Dermis microvascular lymphatic vessel endothelial cell (primary cell): ENCODE measurements around the gene ZNF426. TPM values are rescaled to one million over a fixed set of nuclear protein-coding genes. Genes with fewer than 3 reads are reported as not detected.

ENCODE experiments used
- DNase-seq, 2 donors: peaks; one replicate each; pipeline versions ENCODE4 v3.0.0 to v3.0.0-alpha.2; 2010; ENCODE audit warnings: low read depth in 2 of 2
- total RNA-seq: library from RNA; depleted of rRNA; stranded (reverse); fragments of >200 nt; gene quantifications from 2 replicates; pipeline ENCODE4 v1.2.1, GENCODE V29; 2014

ZNF426 gene
- total RNA-seq, 1 donor from 2014 or later: 15.9 TPM

DNA sequence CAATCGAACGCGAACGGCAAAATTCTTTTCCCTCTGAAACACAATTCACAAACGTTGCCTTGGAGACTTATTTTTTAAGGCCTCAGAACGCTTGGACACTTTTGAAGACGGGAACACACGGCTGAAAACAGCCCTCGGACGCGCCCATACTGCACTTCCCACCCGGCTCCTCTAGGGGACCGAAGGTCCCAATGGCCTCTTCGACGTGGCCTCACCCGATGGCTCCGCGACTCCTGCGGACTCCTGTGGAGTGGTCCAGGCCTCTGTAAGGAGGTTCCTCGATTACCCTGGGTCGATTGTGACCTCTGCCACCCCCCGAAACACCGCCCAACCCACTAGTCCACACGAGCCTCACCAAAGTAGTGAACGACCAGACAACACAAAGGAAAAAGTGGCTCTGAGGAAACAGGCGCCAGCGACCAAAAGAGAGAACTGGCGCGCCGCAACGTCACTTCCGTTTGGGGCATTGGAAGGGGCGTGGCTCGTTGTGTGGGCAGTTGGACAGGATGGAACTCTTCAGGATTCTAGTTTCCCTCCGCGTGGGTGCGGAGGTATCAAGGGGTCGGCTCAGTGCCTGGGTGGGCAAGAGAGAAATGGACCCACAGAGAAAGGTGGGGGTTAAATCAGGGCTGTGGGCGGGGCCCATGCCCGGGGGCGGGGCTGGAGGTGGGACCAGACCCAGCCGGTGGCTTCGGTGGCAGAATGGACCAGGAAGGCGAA lies 40.1 kb downstream of the ZNF426 start, which contains the start of gene ZNF560:
ZNF560 (minus strand) TSS at position 434 of the 720 bp plus-strand sequence. CDS start 23,303 bp downstream, outside the sequence.
- no peak for DNase-seq

DNA sequence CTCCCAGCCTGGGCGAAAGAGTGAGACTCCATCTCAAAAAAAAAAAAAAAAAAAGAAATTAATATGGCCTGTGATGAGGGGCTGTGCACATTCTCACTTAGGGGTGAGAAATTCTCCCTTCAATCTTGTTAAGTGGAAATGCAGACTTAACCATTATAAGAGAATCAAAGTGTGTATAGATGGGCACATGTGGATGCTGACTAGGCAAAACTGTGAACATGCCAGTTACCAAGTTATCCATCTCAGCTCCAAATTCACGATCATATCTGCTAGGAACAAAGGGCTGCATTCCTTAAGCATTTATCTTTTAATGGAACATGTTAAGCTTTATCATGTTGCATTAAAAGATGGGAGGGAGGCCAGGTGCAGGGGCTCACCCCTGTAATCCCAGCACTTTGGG lies 44.3 kb downstream of the ZNF426 start:
- DNase-seq: no peak

DNA sequence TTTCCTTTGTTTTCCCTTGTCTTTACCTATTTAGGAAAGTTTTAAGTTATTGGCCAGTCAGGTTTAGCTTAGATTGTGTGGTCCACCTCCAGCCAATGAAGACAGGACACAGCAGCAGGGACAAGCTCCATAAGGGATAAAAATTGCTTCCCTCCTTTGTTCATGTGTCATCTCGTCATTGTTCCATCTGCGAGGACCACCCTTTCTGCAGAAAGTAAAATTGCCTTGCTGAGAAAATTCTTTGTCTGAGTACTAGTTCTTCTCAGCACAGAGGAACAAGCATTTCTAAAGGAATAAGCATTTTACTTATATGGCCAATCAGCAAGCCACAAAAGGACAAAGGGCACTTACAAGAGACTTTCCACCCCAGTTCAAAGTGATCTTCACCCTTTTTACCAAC lies 51.4 kb downstream of the ZNF426 start:
- no peak for DNase-seq

DNA sequence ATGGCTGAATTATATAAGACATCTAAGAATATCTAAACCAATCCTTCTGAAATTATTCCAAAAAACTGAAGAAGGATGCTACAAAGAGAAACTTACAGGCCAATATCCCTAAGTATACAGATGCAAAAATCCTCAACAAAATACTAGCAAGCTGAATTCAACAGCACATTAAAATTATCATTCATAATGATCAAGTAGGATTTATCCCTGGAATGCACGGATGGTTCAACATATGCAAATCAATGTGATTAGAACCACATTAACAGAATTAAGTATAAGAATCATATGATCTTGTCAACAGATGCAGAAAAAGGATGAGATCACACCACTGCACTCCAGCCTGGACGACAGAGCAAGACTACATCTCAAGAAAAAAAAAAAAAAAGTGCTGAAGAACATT lies 53.3 kb downstream of the ZNF426 start:
- DNase-seq: no peak

DNA sequence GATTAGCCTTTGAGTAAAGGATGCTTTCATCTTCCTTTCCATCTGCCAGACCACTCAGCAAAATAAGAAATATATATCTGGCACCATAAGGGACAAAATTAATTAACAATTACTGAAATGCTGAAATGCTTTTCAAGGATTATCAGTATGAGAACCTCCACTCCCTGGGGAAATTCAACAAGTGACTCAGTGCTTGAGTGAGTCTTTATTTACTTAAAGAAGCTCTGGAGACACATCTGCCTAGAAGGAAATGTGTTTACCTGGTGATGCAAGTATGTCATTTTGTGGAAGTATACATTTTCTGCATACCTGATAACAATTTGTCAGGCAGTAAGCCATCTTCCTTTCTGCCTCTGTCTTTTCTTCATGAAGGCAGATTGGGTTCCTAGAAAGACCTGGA lies 63.5 kb downstream of the ZNF426 start:
- no peak for DNase-seq

Other genes starting within 250 kb of the ZNF426 start
- 4.6 and 4.9 TPM in 2 replicates for gene ZNF699, start 228.8 kb downstream of the ZNF426 start, total RNA-seq
- gene ZNF559, start 214.5 kb downstream of the ZNF426 start, total RNA-seq: 8.3 and 11.8 TPM in 2 replicates
- gene ZNF177, start 175.6 kb downstream of the ZNF426 start, total RNA-seq: 0.51 and 0.89 TPM in 2 replicates
- gene ZNF266, start 103.1 kb downstream of the ZNF426 start, total RNA-seq: 6.5 and 9.7 TPM in 2 replicates
- gene ZNF560, start 40.0 kb downstream of the ZNF426 start, total RNA-seq: under 0.01 TPM in 2 replicates
- gene ZNF121, start 45.9 kb upstream of the ZNF426 start, total RNA-seq: 21.4 and 24.1 TPM in 2 replicates
- 21.7 and 24.8 TPM in 2 replicates for gene ZNF561, start 82.6 kb upstream of the ZNF426 start, total RNA-seq
- gene ZNF562, start 136.5 kb upstream of the ZNF426 start, total RNA-seq: 18.4 and 20.5 TPM in 2 replicates
- 3.6 and 5.1 TPM in 2 replicates for gene ZNF846, start 230.1 kb upstream of the ZNF426 start, total RNA-seq